GM23338 (cell line): Measurements from ENCODE around the gene TRIOBP.

ENCODE experiments used
- CREB1 ChIP-seq: fragments of 250-450 bp; sonication (Bioruptor Pico); IDR thresholded peaks from 2 replicates; pipeline ENCODE4 v1.5.0; 2020; ENCODE audit warnings: low read depth, mild to moderate bottlenecking, moderate library complexity
- EZH2 ChIP-seq: fragments of 200-600 bp; sonication (generic); IDR thresholded peaks from one replicate; pipeline ENCODE4 v1.8.0; 2017; ENCODE audit warnings: antibody characterized with exemption, mild to moderate bottlenecking, low read depth; ENCODE audit not compliant: unreplicated experiment
- EZH2phosphoT487 ChIP-seq: fragments of 200-600 bp; sonication (generic); IDR thresholded peaks from one replicate; pipeline ENCODE4 v1.8.1; 2018; ENCODE audit warnings: antibody characterized with exemption; ENCODE audit not compliant: unreplicated experiment
- POLR2AphosphoS5 ChIP-seq: IDR thresholded peaks from 2 replicates; pipeline ENCODE4 v1.6.1; 2016; ENCODE audit warnings: antibody characterized with exemption, low read depth
- ZNF114 ChIP-seq: fragments of 250-450 bp; sonication (Bioruptor Pico); IDR thresholded peaks from 2 replicates; pipeline ENCODE4 v1.5.0; 2020; ENCODE audit warnings: mild to moderate bottlenecking, moderate library complexity
- ZNF331 ChIP-seq: fragments of 250-450 bp; sonication (Bioruptor Pico); IDR thresholded peaks from 2 replicates; pipeline ENCODE4 v1.5.0; 2020; ENCODE audit warnings: low read depth, mild to moderate bottlenecking, moderate library complexity
- TF ChIP-seq, protein P1 (sequence below), 2 experiments: fragments of 200-600 bp in 1 of 2; sonication (generic) in 1 of 2; conservative IDR thresholded peaks; 2 replicates each; pipeline versions ENCODE4 v1.5.1 to v1.6.1; 2016 to 2017; ENCODE audit warnings: antibody characterized with exemption in 2 of 2, low read depth in 2 of 2, mild to moderate bottlenecking in 2 of 2, moderate library complexity in 1 of 2
- TF ChIP-seq, protein P2 (sequence below): IDR thresholded peaks from one replicate; pipeline ENCODE4 v1.6.1; 2018; ENCODE audit warnings: antibody characterized with exemption; ENCODE audit not compliant: unreplicated experiment
- TF ChIP-seq, protein P3 (sequence below): IDR thresholded peaks from 2 replicates; pipeline ENCODE4 v1.6.1; 2016; ENCODE audit warnings: antibody characterized with exemption

- TF ChIP-seq, protein P1, sequence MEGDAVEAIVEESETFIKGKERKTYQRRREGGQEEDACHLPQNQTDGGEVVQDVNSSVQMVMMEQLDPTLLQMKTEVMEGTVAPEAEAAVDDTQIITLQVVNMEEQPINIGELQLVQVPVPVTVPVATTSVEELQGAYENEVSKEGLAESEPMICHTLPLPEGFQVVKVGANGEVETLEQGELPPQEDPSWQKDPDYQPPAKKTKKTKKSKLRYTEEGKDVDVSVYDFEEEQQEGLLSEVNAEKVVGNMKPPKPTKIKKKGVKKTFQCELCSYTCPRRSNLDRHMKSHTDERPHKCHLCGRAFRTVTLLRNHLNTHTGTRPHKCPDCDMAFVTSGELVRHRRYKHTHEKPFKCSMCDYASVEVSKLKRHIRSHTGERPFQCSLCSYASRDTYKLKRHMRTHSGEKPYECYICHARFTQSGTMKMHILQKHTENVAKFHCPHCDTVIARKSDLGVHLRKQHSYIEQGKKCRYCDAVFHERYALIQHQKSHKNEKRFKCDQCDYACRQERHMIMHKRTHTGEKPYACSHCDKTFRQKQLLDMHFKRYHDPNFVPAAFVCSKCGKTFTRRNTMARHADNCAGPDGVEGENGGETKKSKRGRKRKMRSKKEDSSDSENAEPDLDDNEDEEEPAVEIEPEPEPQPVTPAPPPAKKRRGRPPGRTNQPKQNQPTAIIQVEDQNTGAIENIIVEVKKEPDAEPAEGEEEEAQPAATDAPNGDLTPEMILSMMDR (conservative IDR thresholded peaks at IDR 0.05; ENCODE audit: low read depth in 2 of 2), result no peak
- TF ChIP-seq, protein P2, sequence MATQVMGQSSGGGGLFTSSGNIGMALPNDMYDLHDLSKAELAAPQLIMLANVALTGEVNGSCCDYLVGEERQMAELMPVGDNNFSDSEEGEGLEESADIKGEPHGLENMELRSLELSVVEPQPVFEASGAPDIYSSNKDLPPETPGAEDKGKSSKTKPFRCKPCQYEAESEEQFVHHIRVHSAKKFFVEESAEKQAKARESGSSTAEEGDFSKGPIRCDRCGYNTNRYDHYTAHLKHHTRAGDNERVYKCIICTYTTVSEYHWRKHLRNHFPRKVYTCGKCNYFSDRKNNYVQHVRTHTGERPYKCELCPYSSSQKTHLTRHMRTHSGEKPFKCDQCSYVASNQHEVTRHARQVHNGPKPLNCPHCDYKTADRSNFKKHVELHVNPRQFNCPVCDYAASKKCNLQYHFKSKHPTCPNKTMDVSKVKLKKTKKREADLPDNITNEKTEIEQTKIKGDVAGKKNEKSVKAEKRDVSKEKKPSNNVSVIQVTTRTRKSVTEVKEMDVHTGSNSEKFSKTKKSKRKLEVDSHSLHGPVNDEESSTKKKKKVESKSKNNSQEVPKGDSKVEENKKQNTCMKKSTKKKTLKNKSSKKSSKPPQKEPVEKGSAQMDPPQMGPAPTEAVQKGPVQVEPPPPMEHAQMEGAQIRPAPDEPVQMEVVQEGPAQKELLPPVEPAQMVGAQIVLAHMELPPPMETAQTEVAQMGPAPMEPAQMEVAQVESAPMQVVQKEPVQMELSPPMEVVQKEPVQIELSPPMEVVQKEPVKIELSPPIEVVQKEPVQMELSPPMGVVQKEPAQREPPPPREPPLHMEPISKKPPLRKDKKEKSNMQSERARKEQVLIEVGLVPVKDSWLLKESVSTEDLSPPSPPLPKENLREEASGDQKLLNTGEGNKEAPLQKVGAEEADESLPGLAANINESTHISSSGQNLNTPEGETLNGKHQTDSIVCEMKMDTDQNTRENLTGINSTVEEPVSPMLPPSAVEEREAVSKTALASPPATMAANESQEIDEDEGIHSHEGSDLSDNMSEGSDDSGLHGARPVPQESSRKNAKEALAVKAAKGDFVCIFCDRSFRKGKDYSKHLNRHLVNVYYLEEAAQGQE, result no peak
- TF ChIP-seq, protein P3, sequence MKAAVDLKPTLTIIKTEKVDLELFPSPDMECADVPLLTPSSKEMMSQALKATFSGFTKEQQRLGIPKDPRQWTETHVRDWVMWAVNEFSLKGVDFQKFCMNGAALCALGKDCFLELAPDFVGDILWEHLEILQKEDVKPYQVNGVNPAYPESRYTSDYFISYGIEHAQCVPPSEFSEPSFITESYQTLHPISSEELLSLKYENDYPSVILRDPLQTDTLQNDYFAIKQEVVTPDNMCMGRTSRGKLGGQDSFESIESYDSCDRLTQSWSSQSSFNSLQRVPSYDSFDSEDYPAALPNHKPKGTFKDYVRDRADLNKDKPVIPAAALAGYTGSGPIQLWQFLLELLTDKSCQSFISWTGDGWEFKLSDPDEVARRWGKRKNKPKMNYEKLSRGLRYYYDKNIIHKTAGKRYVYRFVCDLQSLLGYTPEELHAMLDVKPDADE, result no peak
- no peak for TF ChIP-seq EZH2phosphoT487
- TF ChIP-seq POLR2AphosphoS5, result no peak
- TF ChIP-seq ZNF331 (CRISPR knock-in tag), result no peak
- TF ChIP-seq EZH2, result no peak
- TF ChIP-seq CREB1, result no peak
- TF ChIP-seq ZNF114, result no peak
Measured at GRCh38 chr22:37709445-37709765, 12.6 kb downstream of the TRIOBP start.
